ENCODE data around the gene NECTIN3.

GRCh38 chr3:111229301-111229700 is 157.7 kb downstream of the NECTIN3 start:
- no peak for TF ChIP-seq POLR2A (IDR thresholded peaks at IDR 0.05; ENCODE audit: low read length)
- no peak for TF ChIP-seq GATA1 (IDR thresholded peaks at IDR 0.05; ENCODE audit: low read depth, low read length)
